Measurements from ENCODE around the gene KCNH5. TPM values are rescaled to one million over a fixed set of nuclear protein-coding genes. Genes with fewer than 3 reads are reported as not detected.

Gene KCNH5
- total and polyA plus RNA-seq, 2 of the 13 experiments (the other 11 are each of a cell fraction or from before 2014, with no cell fraction given) = not detected

- TF ChIP-seq CENPBD1 (CRISPR knock-in tag; IDR thresholded peaks at IDR 0.05; ENCODE audit: borderline replicate concordance, low read depth) (no peak), ARID2 (CRISPR knock-in tag; IDR thresholded peaks at IDR 0.05; ENCODE audit: borderline replicate concordance) (no peak), ZNF850 (CRISPR knock-in tag; conservative IDR thresholded peaks at IDR 0.05) (no peak), EEA1 (CRISPR knock-in tag; IDR thresholded peaks at IDR 0.05; ENCODE audit: borderline replicate concordance) (no peak)
These were observed 357.4 kb downstream of the KCNH5 start (continued) for GRCh38 chr14:62687818-62688217.

- intact Hi-C loops (cut with micrococcal nuclease; ENCODE audit: unreplicated experiment) = no loop called here
- no TSS peak for BruUV-seq (replicated peaks)
- POLR2A ChIA-PET = no interaction called here
These were observed 360.9 kb downstream of the KCNH5 start for GRCh38 chr14:62684376-62684775.

GRCh38 chr14:62682208-62682607, 363.1 kb downstream of the KCNH5 start:
- no peak overlapping the region for H3K4me3 ChIP-seq (replicated peaks in 1 of 3; ENCODE audit: insufficient read depth in 1 of 3, low read depth in 2 of 3, low read length in 3 of 3)
- ATAC-seq = no peak
- in situ Hi-C loops (cut with HindIII; ENCODE audit: extremely low pct_ligation_motif_present, low pct_unique_long_range_greater_than_20kb) (no loop called here), intact Hi-C loops (cut with micrococcal nuclease; ENCODE audit: unreplicated experiment) (no loop called here)
- H2AFZ ChIP-seq (ENCODE audit: low read length) = no peak overlapping the region
- BruUV-seq (replicated peaks) = no TSS peak
- no peaks in the 10 kb centered on the region for H4K20me1 ChIP-seq (ENCODE audit: insufficient read depth, low read length)
- 64% methylated on average over 7 of the region's 7 CpGs for WGBS (ENCODE audit: low lambda C conversion rate)
- no peak for TF ChIP-seq BRCA1 (CRISPR knock-in tag; IDR thresholded peaks at IDR 0.05)
- no peak for TF ChIP-seq HOXA9 (CRISPR knock-in tag; IDR thresholded peaks at IDR 0.05; ENCODE audit: borderline replicate concordance)
- no peak for TF ChIP-seq GABPA (IDR thresholded peaks at IDR 0.05; ENCODE audit: low read depth, low read length)
- no peak for TF ChIP-seq GABPA (CRISPR knock-in tag; IDR thresholded peaks at IDR 0.05; ENCODE audit: low read depth)
- no peak for TF ChIP-seq ZMAT3 (CRISPR knock-in tag; conservative IDR thresholded peaks at IDR 0.05)
- TF ChIP-seq PLSCR1 (CRISPR knock-in tag; IDR thresholded peaks at IDR 0.05; ENCODE audit: borderline replicate concordance) = no peak
- ChIA-PET POLR2A (no interaction called here), CTCF (ENCODE audit: low intra/inter-chr PET ratio, low total read pairs) (no interaction called here)
- no peaks in the 10 kb centered on the region for H3K36me3 ChIP-seq (replicated peaks in 1 of 2; ENCODE audit: control insufficient read depth in 1 of 2, insufficient read depth in 2 of 2, low read length in 2 of 2)
- no peak for DNase-seq (ENCODE audit: low spot score)
- no peaks in the 10 kb centered on the region for H3K27me3 ChIP-seq (ENCODE audit: control insufficient read depth in 1 of 2, insufficient read depth in 2 of 2, low read length in 2 of 2)
- no peak overlapping the region for H3K4me2 ChIP-seq (ENCODE audit: low read depth, low read length)
- no peak overlapping the region for H3K27ac ChIP-seq (ENCODE audit: extremely low read length, insufficient read depth, low read length)
- H3K9ac ChIP-seq (ENCODE audit: insufficient read depth, low read depth, low read length) = no peak overlapping the region
- H3K4me1 ChIP-seq (ENCODE audit: insufficient read depth, low read length) = no peaks in the 10 kb centered on the region
- FAIRE-seq = no peak
- H3K9me3 ChIP-seq (ENCODE audit: low read length) = no peaks in the 10 kb centered on the region
- no peaks in the 10 kb centered on the region for H3K79me2 ChIP-seq (ENCODE audit: insufficient read depth, low read length)

More at GRCh38 chr14:62684376-62684775, 360.9 kb downstream of the KCNH5 start:
- Histone ChIP-seq H3K79me2 (ENCODE audit: insufficient read depth, low read length) (no peaks in the 10 kb centered on the region), H3K27ac (ENCODE audit: extremely low read length, insufficient read depth, low read length) (no peak overlapping the region), H3K9ac (ENCODE audit: insufficient read depth, low read depth, low read length) (no peak overlapping the region), H3K4me1 (ENCODE audit: insufficient read depth, low read length) (peaks cover 4% of the 10 kb centered on the region), H3K27me3 (ENCODE audit: control insufficient read depth in 1 of 2, insufficient read depth in 2 of 2, low read length in 2 of 2) (no peaks in the 10 kb centered on the region), H3K4me2 (ENCODE audit: low read depth, low read length) (no peak overlapping the region), H4K20me1 (ENCODE audit: insufficient read depth, low read length) (no peaks in the 10 kb centered on the region), H3K36me3 (replicated peaks in 1 of 2; ENCODE audit: control insufficient read depth in 1 of 2, insufficient read depth in 2 of 2, low read length in 2 of 2) (no peaks in the 10 kb centered on the region), H3K4me3 (replicated peaks in 1 of 3; ENCODE audit: insufficient read depth in 1 of 3, low read depth in 2 of 3, low read length in 3 of 3) (no peak overlapping the region), H2AFZ (ENCODE audit: low read length) (no peak overlapping the region), H3K9me3 (ENCODE audit: low read length) (peaks cover 6% of the 10 kb centered on the region; the same call in 1 of the 2 replicates)
- no peak for DNase-seq (ENCODE audit: low spot score)
- CTCF ChIA-PET (ENCODE audit: low intra/inter-chr PET ratio, low total read pairs) = no interaction called here
- in situ Hi-C loops (cut with HindIII; ENCODE audit: extremely low pct_ligation_motif_present, low pct_unique_long_range_greater_than_20kb) = no loop called here
- 1% methylated on average over 2 of the region's 2 CpGs for WGBS (ENCODE audit: low lambda C conversion rate)
- TF ChIP-seq NFKBIZ (CRISPR knock-in tag; IDR thresholded peaks at IDR 0.05) (no peak), RFX1 (IDR thresholded peaks at IDR 0.05) (peak; percentile 23; the same call in 1 of the 2 replicates)
- no peak for ATAC-seq
- no peak for FAIRE-seq
